ENCODE data around the gene TBC1D5. TPM values are rescaled to one million over a fixed set of nuclear protein-coding genes. Genes with fewer than 3 reads are reported as not detected.

TBC1D5 gene
- total and polyA plus RNA-seq, 2 of the 8 experiments (the other 6 are each of a cell fraction or from before 2014, with no cell fraction given), result 11.0 to 22.9 TPM

DNA sequence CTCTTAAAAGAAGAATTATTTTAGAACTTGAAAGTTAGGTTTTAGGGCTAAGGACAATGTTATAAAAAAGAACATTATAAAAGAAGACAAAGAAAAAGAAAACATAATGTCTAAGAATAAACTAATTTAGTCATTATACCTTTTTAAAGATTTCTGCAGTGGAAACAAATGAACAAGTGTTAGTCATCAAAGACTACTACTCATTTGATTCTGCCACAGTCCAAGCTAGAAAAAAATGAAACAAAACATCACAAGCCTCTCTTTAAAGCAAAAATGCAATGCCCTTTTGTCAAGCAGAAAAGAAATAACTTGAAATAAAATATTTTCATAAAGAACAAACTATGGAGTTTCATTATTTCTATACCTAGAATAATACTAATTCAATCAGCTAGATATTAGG lies 102.0 kb downstream of the TBC1D5 start:
- H3K9ac ChIP-seq (replicated peaks in 1 of 4; ENCODE audit: extremely low read depth in 1 of 4, low read depth in 3 of 4, low read length in 3 of 4), result no peak overlapping the region

More for the DNA sequence above, 102.0 kb downstream of the TBC1D5 start:
- Histone ChIP-seq H4K8ac (ENCODE audit: extremely low read depth, insufficient read depth, low read length) (no peak overlapping the region), H3K9me3 (ENCODE audit: insufficient read depth in 2 of 2, low read depth in 1 of 2, low read length in 1 of 2) (no peaks in the 10 kb centered on the region), H3K18ac (ENCODE audit: extremely low read depth, low read length) (no peak overlapping the region), H3K56ac (replicated peaks; ENCODE audit: insufficient read length, low read depth, low read length) (no peak overlapping the region), H3K4me1 (replicated peaks in 1 of 4; ENCODE audit: control insufficient read depth in 3 of 4, insufficient read depth in 4 of 4, low read length in 3 of 4) (no peaks in the 10 kb centered on the region; a peak in 1 of 7 replicates), H3K36me3 (ENCODE audit: control insufficient read depth in 2 of 4, insufficient read depth in 4 of 4, low read length in 3 of 4) (no peaks in the 10 kb centered on the region), H2AK5ac (ENCODE audit: low read depth, low read length) (no peak overlapping the region), H2AFZ (ENCODE audit: low read length) (no peak overlapping the region), H4K20me1 (replicated peaks in 1 of 2; ENCODE audit: control insufficient read depth in 1 of 2, insufficient read depth in 2 of 2, low read length in 2 of 2) (no peaks in the 10 kb centered on the region), H3K4me2 (ENCODE audit: insufficient read depth in 1 of 2, low read depth in 2 of 2, low read length in 2 of 2) (no peak overlapping the region), H3K79me1 (ENCODE audit: low read depth, low read length) (no peaks in the 10 kb centered on the region), H3K4ac (replicated peaks; ENCODE audit: insufficient read length, low read depth, low read length) (no peak overlapping the region), H3K27ac (ENCODE audit: low read depth, low read length) (no peak overlapping the region), H2BK20ac (ENCODE audit: low read length) (no peak overlapping the region), H3K23ac (ENCODE audit: insufficient read length) (no peak overlapping the region), H3K23me2 (ENCODE audit: low read depth, low read length) (no peaks in the 10 kb centered on the region), H4K5ac (ENCODE audit: insufficient read length, low read depth, low read length) (no peak overlapping the region), H2BK120ac (replicated peaks; ENCODE audit: low read depth, low read length) (no peak overlapping the region), H3K14ac (ENCODE audit: insufficient read length) (no peak overlapping the region), H3K4me3 (ENCODE audit: extremely low read depth in 1 of 4, insufficient read depth in 2 of 4, low read depth in 3 of 4, low read length in 4 of 4) (no peak overlapping the region), H2BK12ac (ENCODE audit: low read depth, low read length) (no peak overlapping the region), H3K79me2 (ENCODE audit: control insufficient read depth in 1 of 2, insufficient read depth in 2 of 2, low read length in 2 of 2) (no peaks in the 10 kb centered on the region), H2BK15ac (ENCODE audit: low read length) (no peak overlapping the region), H2BK5ac (ENCODE audit: low read depth, low read length) (no peak overlapping the region), H3K27me3 (replicated peaks in 1 of 4; ENCODE audit: control insufficient read depth in 3 of 4, extremely low read depth in 1 of 4, insufficient read depth in 3 of 4, low read length in 3 of 4) (no peaks in the 10 kb centered on the region), H4K91ac (replicated peaks; ENCODE audit: insufficient read length, low read length) (no peak overlapping the region)
- TF ChIP-seq EP300 (IDR thresholded peaks at IDR 0.05; ENCODE audit: borderline replicate concordance in 1 of 2, low read depth in 2 of 2, low read length in 2 of 2), result no peak
- ChIA-PET CTCF (ENCODE audit: partially characterized antibody) (interaction anchor here (0.5 to 0.9 kb wide), 2 partner anchors 20 to 307 kb away, joined by 3 to 4 read pairs; no protein-coding TSS in a partner anchor), POLR2A (ENCODE audit: partially characterized antibody) (no interaction called here)
- FAIRE-seq (no peak), DNase-seq (ENCODE audit: low read depth in 1 of 2, low spot score in 2 of 2) (no peak)
